ENCODE results near the gene CDH24. TPM values are rescaled to one million over a fixed set of nuclear protein-coding genes. Genes with fewer than 3 reads are reported as not detected.

Gene CDH24
- total RNA-seq, 3 donors from 2014 or later = 2.7 to 4.8 (median 4.4) TPM

DNA sequence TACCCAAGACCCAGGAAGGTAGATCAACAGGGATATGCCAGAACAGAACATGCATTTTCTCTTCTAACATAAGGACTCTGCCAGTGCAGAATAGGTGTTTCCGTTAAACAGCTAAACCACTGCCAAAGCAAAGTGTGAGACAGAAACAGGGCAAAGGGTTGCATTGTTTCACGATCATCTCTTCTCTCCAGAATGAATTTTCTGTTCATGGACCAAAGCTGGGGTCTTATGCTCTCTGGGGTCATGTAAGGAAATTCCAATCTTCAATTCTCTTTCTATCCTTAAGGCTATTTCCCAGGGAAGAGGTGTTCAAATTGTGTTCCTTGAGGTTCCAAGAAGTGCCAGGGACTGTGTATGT lies 33.5 kb downstream of the CDH24 start:
- no peaks in the 10 kb centered on the region for H3K9me3 ChIP-seq
- ATAC-seq (no peak), DNase-seq (no peak)
- H3K4me1 ChIP-seq (ENCODE audit: low read depth) = peaks cover 1% of the 10 kb centered on the region
- TF ChIP-seq, protein P1, sequence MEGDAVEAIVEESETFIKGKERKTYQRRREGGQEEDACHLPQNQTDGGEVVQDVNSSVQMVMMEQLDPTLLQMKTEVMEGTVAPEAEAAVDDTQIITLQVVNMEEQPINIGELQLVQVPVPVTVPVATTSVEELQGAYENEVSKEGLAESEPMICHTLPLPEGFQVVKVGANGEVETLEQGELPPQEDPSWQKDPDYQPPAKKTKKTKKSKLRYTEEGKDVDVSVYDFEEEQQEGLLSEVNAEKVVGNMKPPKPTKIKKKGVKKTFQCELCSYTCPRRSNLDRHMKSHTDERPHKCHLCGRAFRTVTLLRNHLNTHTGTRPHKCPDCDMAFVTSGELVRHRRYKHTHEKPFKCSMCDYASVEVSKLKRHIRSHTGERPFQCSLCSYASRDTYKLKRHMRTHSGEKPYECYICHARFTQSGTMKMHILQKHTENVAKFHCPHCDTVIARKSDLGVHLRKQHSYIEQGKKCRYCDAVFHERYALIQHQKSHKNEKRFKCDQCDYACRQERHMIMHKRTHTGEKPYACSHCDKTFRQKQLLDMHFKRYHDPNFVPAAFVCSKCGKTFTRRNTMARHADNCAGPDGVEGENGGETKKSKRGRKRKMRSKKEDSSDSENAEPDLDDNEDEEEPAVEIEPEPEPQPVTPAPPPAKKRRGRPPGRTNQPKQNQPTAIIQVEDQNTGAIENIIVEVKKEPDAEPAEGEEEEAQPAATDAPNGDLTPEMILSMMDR (IDR thresholded peaks at IDR 0.05) = no peak
- no peaks in the 10 kb centered on the region for H3K36me3 ChIP-seq (ENCODE audit: low read depth)
- no peak overlapping the region for H3K4me3 ChIP-seq
- intact Hi-C loops (cut with DNase I, micrococcal nuclease) = no loop called here

DNA sequence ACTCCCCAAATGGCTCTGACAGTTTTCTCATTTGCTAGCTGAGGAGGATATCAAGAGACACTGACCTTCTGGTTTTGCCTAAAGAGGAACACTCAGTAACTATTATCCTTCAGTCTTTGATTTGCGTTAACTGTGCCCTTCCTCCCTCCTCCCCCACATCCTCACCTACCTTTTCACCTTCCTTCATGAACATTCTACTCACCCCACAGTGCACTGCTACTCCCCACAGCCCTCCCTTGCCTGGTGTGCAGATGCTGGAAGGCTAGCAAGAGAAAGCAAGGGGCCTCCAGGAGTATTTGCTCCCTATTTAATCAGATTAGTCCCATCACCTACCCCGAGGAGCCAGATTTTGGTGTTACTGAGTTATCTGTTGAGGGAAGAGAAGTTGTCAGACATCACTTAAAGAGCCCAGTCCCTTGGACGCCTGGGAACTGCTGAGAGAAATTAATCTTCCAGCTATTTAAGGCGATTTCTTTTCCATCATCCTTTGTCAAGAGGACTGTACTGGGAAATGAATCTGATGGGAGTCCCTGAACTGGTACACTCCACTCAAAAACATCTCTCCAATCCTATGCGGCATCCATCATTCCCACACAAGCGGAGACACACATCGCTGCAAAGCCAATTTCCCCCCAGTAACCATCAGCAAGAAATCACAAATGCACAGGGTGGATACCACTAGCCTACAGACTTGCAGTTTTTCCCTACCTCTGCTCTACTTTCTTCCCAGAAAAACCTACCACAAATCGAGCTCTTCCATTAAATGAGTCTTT lies 34.1 kb downstream of the CDH24 start:
- DNase-seq (no peak), ATAC-seq (no peak)
- Histone ChIP-seq H3K36me3 (ENCODE audit: low read depth) (no peaks in the 10 kb centered on the region), H3K9me3 (no peaks in the 10 kb centered on the region), H3K4me3 (no peak overlapping the region), H3K4me1 (ENCODE audit: low read depth) (no peaks in the 10 kb centered on the region)
- TF ChIP-seq, protein P1 (IDR thresholded peaks at IDR 0.05) = no peak
- intact Hi-C loops (cut with DNase I, micrococcal nuclease) = no loop called here

DNA sequence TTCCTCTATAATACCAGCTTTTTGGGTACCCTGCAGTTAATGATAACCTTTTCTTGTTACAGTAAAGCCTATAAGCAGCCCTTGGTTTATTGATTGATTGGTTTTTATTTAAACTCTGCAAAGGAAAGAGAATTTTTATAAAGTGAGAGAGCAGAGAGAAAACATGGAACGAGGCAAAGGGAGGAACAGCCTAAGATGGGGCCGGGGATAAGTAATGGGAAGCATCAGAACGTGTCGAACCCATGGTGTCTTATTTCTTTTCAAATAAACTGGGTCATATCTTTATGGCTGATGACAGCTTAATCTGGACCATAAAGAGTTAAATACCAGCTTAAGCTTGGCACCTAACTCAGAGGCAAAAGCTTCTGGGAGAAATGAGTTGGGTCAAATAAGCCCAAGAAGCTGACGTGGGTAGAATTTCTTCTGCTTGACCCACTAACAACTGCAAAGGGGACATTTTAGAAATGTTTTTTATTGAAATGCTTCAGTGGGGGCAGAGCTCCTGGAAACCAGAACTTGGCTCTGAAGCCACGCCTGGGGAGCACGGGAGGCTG lies 35.4 kb downstream of the CDH24 start:
- intact Hi-C loops (cut with DNase I, micrococcal nuclease) = no loop called here
- Histone ChIP-seq H3K4me3 (no peak overlapping the region), H3K4me1 (ENCODE audit: low read depth) (no peaks in the 10 kb centered on the region), H3K9me3 (no peaks in the 10 kb centered on the region), H3K36me3 (ENCODE audit: low read depth) (no peaks in the 10 kb centered on the region)
- DNase-seq (no peak), ATAC-seq (no peak)
- TF ChIP-seq, protein P1 (IDR thresholded peaks at IDR 0.05) = no peak

DNA sequence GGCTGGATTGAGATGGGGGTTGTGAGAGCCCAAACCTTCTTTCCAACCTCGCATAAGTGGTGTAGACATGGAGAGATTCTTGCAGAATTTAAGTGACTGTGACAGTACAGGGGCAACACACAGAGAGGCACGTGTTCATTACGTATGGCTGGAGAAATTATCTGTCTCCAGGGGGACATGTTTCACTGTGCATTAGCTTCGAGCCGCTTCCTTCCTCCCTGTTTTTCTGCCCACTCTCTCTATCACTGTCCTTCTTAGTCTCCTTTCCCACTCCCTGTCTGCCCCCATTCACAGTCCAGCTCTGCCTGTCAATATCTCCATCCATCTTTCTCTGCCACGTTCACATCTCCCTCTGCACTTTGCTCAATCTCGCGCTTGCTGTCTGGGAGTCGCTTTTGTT lies 35.9 kb downstream of the CDH24 start:
- Histone ChIP-seq H3K4me1 (ENCODE audit: low read depth) (no peaks in the 10 kb centered on the region), H3K4me3 (no peak overlapping the region), H3K36me3 (ENCODE audit: low read depth) (no peaks in the 10 kb centered on the region), H3K9me3 (no peaks in the 10 kb centered on the region)
- no peak for DNase-seq
- intact Hi-C loops (cut with DNase I, micrococcal nuclease) = no loop called here
- no peak for ATAC-seq
- TF ChIP-seq, protein P1 (IDR thresholded peaks at IDR 0.05) = no peak

DNA sequence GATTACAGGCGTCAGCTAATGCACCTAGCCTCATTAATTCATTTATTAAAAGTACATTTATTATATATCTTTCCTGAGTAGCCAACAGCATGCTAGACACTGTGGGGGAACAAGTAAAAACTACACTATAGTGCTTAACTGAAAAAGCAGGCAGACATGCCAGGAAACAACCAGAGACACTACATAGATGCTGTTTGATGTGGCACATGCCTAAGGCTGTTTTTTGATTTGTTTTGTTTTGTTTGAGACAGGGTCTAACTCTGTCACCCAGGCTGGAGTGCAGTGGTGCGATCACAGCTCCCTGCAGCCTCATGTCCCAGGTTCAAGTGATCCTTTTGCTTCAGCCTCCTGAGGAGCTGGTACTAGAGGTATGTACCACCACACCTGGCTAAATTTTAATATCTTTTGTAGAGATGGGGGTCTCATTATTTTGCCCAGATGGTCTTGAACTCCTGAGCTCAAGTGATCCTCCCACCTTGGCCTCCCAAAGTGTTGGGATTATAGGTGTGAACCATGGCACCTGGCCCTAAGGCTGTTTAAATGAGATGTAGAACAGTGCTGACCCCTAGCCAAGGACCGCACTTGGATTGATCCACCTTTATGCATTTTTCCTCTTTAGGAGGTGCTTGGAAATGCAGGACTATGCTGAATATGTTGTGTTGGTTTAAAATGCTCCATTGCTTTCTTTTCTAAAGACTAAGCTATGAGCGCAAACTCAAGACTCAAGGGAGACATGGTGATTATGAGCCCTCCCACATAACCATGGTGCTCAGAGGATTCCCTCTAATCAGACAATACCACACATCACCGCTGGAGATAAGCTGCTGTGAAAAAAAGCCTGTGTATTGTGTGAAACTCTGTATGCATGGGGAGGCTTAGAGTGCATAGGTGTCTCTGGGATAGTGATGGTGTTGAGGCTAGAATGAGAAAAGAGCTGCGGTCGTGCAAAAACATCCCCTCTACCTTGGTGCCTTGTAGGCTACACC lies 36.9 kb downstream of the CDH24 start:
- Histone ChIP-seq H3K4me1 (ENCODE audit: low read depth) (no peaks in the 10 kb centered on the region), H3K4me3 (no peak overlapping the region), H3K9me3 (no peaks in the 10 kb centered on the region), H3K36me3 (ENCODE audit: low read depth) (no peaks in the 10 kb centered on the region)
- intact Hi-C loops (cut with DNase I, micrococcal nuclease) = no loop called here
- ATAC-seq = no peak
- TF ChIP-seq, protein P1 (IDR thresholded peaks at IDR 0.05) = no peak
- no peak for DNase-seq
